GM15510 (cell line): ENCODE results near the gene ABLIM3.

Experiments used
- POLR2A ChIP-seq: IDR thresholded peaks from 3 replicates; pipeline ENCODE4 v1.6.1; 2011; ENCODE audit warnings: borderline replicate concordance; ENCODE audit not compliant: insufficient read length; ENCODE audit errors: extremely low read depth

ABLIM3 gene

DNA sequence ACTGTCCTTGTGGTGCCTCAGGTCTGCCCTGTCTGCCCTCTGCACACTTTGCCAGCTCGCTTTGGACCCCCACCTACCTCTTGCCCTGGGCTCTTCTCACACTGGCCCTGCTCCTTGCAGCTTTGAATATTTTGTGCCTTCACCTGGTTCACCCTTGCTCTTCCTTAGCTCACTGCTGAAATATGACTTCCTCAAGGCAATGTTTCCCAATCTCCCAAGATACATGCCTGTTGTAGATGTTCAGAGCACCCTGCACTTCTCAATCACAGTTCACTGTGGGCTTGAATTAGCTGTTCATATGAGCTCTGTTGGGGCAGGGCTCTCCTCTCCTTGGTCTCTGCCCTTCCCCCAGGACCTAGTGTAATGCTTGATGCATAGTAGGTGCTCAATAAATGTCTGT is 138.4 kb downstream of the ABLIM3 start:
- TF ChIP-seq POLR2A, result no peak

DNA sequence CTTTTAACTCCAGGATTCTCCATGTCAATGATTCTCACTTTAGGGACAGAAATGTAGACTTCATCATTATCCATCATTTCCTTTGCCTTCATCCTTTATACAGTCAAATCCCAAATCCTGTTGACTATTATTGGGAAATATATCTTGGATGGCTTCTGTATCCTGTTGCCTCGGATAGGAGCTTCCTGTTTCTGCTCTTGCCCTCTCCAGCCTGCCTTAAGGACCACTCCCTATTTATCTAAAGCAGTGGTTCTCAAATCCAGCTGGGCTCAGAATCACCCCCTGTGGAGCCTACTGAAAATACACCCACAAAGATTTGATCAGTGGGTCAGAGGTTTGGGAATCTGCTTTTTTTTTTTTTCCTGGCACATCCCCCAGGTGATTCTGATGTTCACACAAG is 138.8 kb downstream of the ABLIM3 start:
- no peak for TF ChIP-seq POLR2A

DNA sequence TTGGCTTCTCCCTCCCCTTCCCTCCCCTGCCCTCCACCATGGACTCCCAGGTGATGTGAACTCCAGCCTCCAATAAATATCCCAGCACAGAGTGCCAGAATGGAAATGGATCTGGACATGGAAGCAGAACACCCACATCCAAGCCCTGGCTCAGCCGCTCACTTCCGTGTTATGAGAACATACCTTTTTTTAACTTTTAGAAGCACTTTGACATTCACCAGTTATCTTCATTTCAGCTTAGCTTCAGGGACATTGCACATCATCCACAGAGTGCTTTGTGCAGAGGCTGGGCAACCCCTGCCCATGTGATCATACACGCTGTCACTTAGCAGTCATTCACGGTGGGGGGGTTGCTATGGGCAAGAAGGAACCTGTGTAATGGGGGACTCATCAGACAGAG is 139.5 kb downstream of the ABLIM3 start:
- TF ChIP-seq POLR2A, result no peak

DNA sequence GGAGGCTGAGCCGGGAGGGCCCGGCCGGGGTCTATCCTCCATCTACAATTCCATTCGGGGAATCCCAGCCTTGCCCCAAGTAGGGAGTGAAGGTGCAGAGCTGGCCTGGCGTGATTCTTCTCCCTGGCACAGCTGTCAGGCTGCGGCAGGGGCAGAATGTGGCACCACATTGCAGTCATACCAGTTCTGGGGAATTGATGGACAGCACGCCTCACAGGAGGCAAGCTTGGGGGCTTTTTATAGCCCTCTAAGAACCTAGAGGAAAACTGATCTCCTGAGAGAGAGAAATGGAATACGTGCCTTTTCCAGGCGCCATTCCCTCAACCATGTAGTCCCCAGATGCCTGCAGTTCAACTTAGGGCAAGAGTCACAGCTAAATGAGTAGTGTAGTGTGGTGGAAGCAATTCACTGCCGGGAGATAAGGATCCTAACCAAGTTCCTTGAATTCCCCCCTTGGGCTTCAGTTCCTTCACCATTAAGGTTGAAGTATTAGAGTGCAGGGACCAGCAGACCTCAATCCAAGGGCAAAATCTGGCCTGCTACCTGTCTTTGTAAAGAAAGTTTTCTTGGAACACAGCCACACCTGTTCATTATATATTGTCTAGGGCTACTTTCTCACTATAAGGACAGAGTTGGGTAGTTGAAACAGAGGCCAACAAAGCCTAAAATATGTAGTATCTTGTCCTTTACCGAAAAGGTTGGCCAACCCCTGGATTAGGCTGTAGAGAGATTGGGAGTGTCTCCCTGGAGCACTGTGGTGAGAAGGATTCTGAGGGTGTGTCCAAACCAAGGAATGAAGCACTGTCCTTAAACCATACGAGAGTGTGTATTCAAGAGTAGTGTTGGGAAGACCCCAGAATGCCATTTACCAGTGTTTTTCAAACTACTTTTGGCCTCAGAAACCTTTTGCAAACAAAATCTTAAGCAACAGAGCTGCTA is 141.0 kb downstream of the ABLIM3 start:
- no peak for TF ChIP-seq POLR2A

DNA sequence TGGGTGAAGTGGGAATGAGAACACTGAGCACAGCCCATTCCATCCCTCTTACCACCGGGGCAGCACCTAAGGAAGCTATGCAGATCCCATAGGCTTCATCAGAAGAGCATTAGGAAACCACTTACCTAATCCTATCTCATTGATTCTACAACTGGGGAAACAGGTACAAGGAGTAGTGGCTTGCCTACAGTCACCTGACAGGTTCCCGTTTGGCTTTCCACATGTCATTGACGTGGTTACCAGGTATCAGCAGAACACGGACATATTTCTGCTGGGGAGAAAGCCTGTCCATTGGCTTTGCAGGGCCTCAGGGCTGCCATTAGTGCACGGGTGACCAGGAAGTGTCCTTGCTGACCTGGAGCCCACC is 141.7 kb downstream of the ABLIM3 start:
- TF ChIP-seq POLR2A, result no peak

DNA sequence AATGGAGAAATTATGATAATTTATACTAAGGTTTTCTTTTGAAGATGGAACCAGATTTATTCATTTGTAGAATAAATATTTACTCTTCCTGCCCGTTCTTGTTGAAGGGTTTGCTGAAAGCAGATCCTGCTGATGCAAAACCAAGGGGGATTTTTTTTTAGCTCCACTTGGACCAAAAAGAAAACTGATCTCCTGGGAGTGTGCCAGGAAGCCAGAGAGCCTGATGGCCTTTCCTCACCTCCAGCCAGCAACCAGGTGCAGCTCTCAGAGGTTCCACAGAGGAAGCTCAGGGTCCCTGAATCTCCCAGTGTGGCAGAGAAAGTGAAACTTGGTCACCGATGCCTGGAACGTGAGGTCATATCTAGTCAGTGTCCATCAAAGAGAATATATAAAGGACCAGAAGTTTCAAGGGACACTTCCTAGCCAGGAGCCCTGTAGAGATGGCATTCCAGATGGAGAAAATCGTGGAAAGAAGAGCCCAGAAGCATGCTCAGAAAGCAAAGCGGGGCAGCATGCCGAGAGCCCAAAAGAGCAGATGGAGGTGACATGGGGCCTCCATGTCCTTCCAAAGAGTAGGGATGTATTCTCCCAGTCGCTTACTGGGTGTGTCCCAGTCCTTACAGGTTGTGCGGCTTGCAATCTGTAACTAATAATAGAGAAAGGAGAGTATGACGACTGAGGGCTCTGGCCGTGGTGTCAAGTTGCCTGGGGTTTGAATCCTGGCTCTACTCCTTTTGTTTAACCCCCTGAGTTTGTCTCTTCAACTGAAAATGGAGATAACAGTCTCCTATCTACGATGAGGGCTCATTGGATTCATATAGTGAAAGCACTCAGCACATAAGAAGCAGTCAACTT is 142.6 kb downstream of the ABLIM3 start:
- no peak for TF ChIP-seq POLR2A

DNA sequence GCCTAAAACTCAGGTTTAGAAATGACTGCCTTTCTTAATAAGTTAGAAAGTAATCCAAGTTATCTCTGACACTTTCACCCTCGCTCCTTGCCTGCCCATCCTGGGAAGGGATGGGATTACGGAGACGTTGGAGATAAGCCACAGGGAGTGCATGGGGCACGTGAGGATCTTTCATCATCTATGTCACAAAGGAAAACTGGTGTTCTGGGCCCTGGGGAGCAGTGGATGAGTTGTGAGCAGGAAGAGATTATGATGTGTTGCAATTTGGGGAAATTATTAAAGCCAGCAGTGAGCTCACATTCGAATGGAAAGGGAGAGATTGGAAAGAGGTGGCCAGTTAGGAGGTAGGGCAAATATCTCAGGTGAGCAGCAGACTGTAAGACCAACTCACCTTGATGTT is 143.2 kb downstream of the ABLIM3 start:
- no peak for TF ChIP-seq POLR2A

DNA sequence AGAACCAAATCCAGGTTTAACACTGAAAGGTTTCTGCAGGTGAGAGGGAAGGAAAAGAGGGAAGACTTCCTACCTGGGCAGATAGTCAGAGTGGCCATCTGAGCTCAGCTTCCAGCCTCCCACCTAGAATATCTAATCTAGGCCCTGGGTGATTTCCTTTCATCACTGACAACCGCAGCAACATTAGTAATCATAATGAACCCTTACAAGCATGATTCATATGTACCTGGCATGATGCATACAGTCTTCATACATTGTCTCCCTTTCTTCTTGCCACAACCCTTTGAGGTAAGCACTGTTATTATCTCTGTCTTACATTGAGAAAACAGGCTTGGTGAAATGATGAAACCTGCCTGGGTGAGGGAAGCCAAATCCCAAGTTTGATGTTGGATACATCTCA is 143.9 kb downstream of the ABLIM3 start:
- TF ChIP-seq POLR2A, result no peak

DNA sequence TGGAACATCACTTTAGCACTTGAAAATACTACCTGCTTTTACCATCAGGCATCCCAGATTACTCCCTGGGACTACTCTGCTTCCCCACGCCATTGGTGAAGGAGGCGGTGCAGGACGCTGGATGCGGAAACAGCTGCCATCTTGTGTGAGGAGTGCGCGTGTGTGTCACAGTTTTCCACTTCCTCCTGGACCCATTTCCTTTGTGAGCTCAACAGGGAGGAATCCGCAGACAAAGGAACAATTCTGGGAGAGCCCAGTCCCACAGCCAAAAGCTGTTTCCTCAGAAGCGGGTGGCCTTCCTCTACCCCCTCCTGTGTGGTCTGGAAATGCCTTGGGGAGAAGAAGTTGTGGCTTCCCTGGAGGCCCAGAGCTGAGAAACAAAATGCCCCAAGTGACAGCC is 147.1 kb downstream of the ABLIM3 start:
- no peak for TF ChIP-seq POLR2A

DNA sequence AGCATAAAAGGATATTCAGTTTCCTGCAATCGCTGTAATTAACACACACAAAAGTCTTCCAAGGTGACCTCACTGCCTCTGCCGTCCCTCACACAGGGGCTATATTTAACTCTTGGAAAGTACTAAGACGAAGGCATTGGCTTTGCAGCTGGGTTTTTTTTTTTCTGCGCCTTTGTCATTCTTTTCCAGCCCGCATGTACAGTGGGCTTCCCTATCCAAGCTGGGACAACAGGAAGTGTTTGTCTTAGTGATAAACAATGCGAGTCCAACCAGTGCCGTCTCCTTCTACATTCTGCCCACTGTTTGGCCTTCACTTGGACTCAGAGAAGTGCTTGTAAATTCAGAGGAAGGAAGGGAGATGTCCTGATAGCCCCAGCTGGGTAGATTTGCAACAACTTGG is 148.0 kb downstream of the ABLIM3 start:
- TF ChIP-seq POLR2A, result no peak

DNA sequence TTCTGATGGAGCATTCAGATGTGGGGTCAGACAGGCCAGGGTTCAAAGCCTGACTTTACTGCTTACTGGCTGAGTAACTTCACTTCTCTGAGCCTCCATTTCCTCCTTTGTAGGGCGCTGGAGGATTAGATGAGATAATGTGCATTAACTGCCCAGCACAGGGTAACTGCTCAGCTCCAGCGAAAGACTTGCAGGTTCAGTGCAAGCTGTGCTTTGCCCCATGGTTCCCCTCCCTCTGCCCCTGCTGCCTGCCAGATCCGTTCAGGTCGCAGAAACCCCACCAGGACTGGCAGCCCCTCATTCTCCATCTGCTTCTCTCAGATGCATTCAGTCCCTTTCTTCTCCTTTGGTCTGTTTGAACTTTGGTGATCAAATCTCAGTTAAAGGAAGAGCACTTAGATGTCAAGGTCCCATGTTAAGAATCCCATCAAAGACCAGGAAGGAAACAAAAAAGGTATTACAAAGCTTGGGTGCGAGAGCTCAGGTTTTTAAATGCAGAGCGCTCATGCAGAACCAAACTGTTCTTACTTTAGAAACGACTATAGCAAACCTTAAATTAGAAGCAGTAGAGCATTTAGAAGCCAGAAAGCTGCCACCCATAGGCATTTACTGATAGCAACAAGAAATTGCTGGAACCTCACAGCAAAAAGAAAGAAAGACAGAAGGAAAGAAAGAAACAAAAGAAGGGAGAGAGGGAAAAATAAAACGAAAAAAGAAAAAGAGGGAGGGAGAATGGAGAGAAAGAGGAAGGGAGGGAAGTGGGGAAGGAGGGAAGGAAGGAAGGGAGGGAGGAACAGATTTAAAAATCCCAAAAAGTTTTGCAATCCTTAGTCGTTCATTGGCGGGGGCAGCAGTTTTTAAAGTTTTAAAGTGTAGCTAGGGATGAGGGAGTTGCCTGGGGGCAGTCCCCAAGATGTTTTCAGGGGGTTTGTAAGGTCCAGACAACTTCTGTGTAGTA is 153.9 kb downstream of the ABLIM3 start:
- TF ChIP-seq POLR2A, result no peak

DNA sequence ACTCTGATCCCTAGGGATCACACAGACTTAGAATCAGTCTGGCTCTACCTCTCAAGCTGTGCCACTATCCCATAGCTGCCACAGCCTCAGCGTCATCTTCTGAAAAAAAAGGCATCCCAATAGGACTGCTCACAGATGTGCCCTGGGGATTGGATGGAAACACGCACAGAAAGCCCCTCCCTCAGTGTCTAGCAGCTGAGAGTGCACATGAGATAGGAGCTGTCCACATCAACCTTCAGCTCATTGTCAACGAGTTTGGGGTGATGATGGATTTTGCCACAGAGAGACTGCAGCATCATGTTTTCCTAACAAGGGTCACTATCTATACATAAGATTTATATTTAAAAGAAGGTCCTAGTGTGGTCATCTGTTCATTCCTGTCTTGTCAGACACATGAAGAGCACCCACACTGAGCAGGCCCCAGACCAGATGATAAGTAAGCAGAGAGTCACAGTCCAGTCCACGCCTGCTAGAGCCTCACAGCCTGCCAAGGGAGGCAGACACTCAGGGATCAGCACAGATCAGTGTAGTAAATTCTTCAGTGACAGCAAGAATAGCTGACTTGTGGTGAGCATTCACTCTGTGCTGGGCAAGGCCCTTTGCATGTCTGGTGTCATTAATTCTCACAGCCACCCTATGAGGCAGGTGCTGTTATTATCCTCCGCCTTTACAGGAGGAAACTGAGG is 156.2 kb downstream of the ABLIM3 start:
- TF ChIP-seq POLR2A, result no peak

DNA sequence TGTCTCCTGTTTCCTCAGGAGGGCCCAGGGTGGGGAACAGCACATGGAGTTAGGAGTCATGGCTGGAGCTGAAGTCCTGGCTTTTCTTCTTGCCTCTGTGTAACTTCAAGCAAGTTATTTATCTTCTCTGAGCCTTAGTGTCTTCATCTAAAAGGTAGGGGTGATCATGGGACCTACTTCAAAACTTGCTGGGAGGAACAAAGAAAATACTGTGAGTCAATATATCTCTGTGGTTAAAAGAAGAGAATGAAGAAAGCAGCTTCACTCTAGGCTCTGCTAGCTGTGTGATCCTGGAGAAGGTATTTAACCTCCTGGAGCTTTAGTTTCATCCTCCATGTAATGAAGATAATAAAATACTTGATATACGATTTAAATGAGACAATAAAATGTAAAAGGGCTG is 156.9 kb downstream of the ABLIM3 start:
- TF ChIP-seq POLR2A, result no peak

DNA sequence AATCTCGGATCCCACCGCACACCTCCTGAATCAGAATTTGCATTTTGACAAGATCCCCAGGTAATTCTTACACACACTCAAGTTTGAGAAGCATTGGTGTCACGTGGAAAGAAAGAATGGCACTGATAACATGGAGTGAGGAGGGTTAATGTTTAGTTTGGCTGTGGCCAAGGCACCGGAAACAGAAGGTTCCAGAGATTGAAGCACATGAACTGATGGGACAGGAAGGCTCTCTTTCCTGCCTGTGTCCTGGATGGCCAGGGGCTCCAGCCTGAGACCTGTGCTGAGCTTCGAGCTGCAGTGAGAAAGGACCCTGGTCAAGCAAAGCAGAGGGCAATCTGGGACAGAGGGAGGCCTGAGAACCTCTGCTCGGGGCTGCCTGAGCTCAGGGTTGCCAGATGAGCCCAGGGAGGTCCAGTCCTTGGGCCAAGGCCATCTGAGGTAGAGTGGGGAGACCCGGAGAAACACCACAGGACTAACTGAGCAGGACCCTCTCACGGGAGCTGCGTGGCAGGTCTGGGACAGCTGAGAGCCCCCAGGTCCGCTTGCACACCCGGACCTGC is 157.6 kb downstream of the ABLIM3 start:
- TF ChIP-seq POLR2A, result no peak
